ENCODE results near the gene MOGAT3.
"Not testable (repeated sequence)": the region's sequence is repeated elsewhere in the genome, so short reads cannot be mapped to it uniquely, and the experiment has no call there.

The MOGAT3 gene

GRCh38 chr7:101205901-101206664, 5.2 kb upstream of the MOGAT3 start:
- no peak for DNase-seq (ENCODE audit: low read depth in 4 of 4, low spot score in 1 of 4)

GRCh38 chr7:101203740-101204738, 3.2 kb upstream of the MOGAT3 start:
- DNase-seq (ENCODE audit: low read depth in 4 of 4, low spot score in 1 of 4) = not testable (repeated sequence)

- no peak for DNase-seq (ENCODE audit: low read depth in 4 of 4, low spot score in 1 of 4)
Observed at GRCh38 chr7:101202603-101202918, 1.7 kb upstream of the MOGAT3 start.

- DNase-seq (ENCODE audit: low read depth in 4 of 4, low spot score in 1 of 4) = no peak
Observed at GRCh38 chr7:101201695-101202602, 1.1 kb upstream of the MOGAT3 start.

- DNase-seq (ENCODE audit: low read depth in 4 of 4, low spot score in 1 of 4) = no peak
Observed at GRCh38 chr7:101200504-101200861, 353 bp downstream of the MOGAT3 start.

GRCh38 chr7:101199522-101199921, 1.3 kb downstream of the MOGAT3 start:
- not testable (repeated sequence) for DNase-seq (ENCODE audit: low read depth in 4 of 4, low spot score in 1 of 4)

GRCh38 chr7:101198476-101198875, 2.4 kb downstream of the MOGAT3 start:
- DNase-seq (ENCODE audit: low read depth in 4 of 4, low spot score in 1 of 4) = no peak

- DNase-seq (ENCODE audit: low read depth in 4 of 4, low spot score in 1 of 4) = no peak
Observed at GRCh38 chr7:101197991-101198390, 2.8 kb downstream of the MOGAT3 start.

GRCh38 chr7:101195884-101196283, 5.0 kb downstream of the MOGAT3 start:
- DNase-seq (ENCODE audit: low read depth in 4 of 4, low spot score in 1 of 4) = no peak

- no peak for DNase-seq (ENCODE audit: low read depth in 4 of 4, low spot score in 1 of 4)
Observed at GRCh38 chr7:101189109-101189508, 11.7 kb downstream of the MOGAT3 start.

- DNase-seq (ENCODE audit: low read depth in 4 of 4, low spot score in 1 of 4) = no peak
Observed at GRCh38 chr7:101186844-101187428, 13.9 kb downstream of the MOGAT3 start.

- DNase-seq (ENCODE audit: low read depth in 4 of 4, low spot score in 1 of 4) = no peak
Observed at GRCh38 chr7:101186194-101186593, 14.6 kb downstream of the MOGAT3 start.

- no peak for DNase-seq (ENCODE audit: low read depth in 4 of 4, low spot score in 1 of 4)
Observed at GRCh38 chr7:101185258-101185839, 15.5 kb downstream of the MOGAT3 start.

- DNase-seq (ENCODE audit: low read depth in 4 of 4, low spot score in 1 of 4) = no peak
Observed at GRCh38 chr7:101180130-101180755, 20.6 kb downstream of the MOGAT3 start, which contains the start of gene NAT16. Gene NAT16 (minus strand): TSS chr7:101180293. CDS start chr7:101174807, 5,486 bp downstream.

- DNase-seq (ENCODE audit: low read depth in 4 of 4, low spot score in 1 of 4) = no peak
Observed at GRCh38 chr7:101179713-101180112, 21.1 kb downstream of the MOGAT3 start.

- no peak for DNase-seq (ENCODE audit: low read depth in 4 of 4, low spot score in 1 of 4)
Observed at GRCh38 chr7:101179117-101179516, 21.7 kb downstream of the MOGAT3 start.

GRCh38 chr7:101177644-101178043, 23.2 kb downstream of the MOGAT3 start:
- DNase-seq (ENCODE audit: low read depth in 4 of 4, low spot score in 1 of 4) = no peak

GRCh38 chr7:101175664-101176063, 25.2 kb downstream of the MOGAT3 start:
- DNase-seq (ENCODE audit: low read depth in 4 of 4, low spot score in 1 of 4) = no peak

- DNase-seq (ENCODE audit: low read depth in 4 of 4, low spot score in 1 of 4) = no peak
Observed at GRCh38 chr7:101174322-101174854, 26.4 kb downstream of the MOGAT3 start.

Measured in stimulated activated CD4-positive, alpha-beta T cell treated with anti-CD3 and anti-CD28 coated beads, Interleukin-1b, Interleukin-23, amount 100 ng/mL, for 24 hours (primary cell).